ENCODE results near the gene SLC12A9. TPM values are rescaled to one million over a fixed set of nuclear protein-coding genes. Genes with fewer than 3 reads are reported as not detected.

Gene SLC12A9
- total and polyA plus RNA-seq, 4 donors = 28.5 to 52.6 (median 39.2) TPM

GRCh38 chr7:100817097-100817496 is 35.4 kb upstream of the SLC12A9 start:
- Histone ChIP-seq H3K9ac (ENCODE audit: insufficient read depth in 1 of 2, low read length in 2 of 2) (no peak overlapping the region), H3K27ac (ENCODE audit: low read depth in 1 of 2, low read length in 1 of 2) (no peak overlapping the region), H3K4me3 (no peak overlapping the region), H3K36me3 (ENCODE audit: control insufficient read depth in 4 of 4, insufficient read depth in 4 of 4, low read length in 4 of 4) (peaks cover 21 to 63% (median 37%) of the 10 kb centered on the region in 4 donors), H3K4me1 (ENCODE audit: control insufficient read depth in 5 of 5, insufficient read depth in 5 of 5, low read length in 5 of 5) (no peaks in the 10 kb centered on the region), H3K9me3 (ENCODE audit: control insufficient read depth in 4 of 4, insufficient read depth in 3 of 4, low read length in 3 of 4) (no peaks in the 10 kb centered on the region), H3K27me3 (ENCODE audit: control insufficient read depth in 3 of 3, insufficient read depth in 3 of 3, low read length in 2 of 3) (no peaks in the 10 kb centered on the region)
- ATAC-seq (ENCODE audit: insufficient read depth, low FRiP score) (no peak), DNase-seq (no peak)
- WGBS, 2 donors = 80 to 91% methylated on average over 19 of the region's 19 CpGs
- TF ChIP-seq CTCF (IDR thresholded peaks at IDR 0.05; ENCODE audit: control extremely low read depth, extremely low read depth) = no peak

- Histone ChIP-seq H3K4me1 (ENCODE audit: control insufficient read depth in 5 of 5, insufficient read depth in 5 of 5, low read length in 5 of 5) (no peaks in the 10 kb centered on the region), H3K36me3 (ENCODE audit: control insufficient read depth in 4 of 4, insufficient read depth in 4 of 4, low read length in 4 of 4) (peaks cover 10 to 61% (median 37%) of the 10 kb centered on the region in 4 donors), H3K27me3 (ENCODE audit: control insufficient read depth in 3 of 3, insufficient read depth in 3 of 3, low read length in 2 of 3) (no peaks in the 10 kb centered on the region), H3K9ac (ENCODE audit: insufficient read depth in 1 of 2, low read length in 2 of 2) (no peak overlapping the region), H3K4me3 (no peak overlapping the region), H3K9me3 (ENCODE audit: control insufficient read depth in 4 of 4, insufficient read depth in 3 of 4, low read length in 3 of 4) (no peaks in the 10 kb centered on the region), H3K27ac (ENCODE audit: low read depth in 1 of 2, low read length in 1 of 2) (no peak overlapping the region)
- ATAC-seq (ENCODE audit: insufficient read depth, low FRiP score) (no peak), DNase-seq (no peak)
- WGBS, 2 donors = 92 to 94% methylated on average over 9 of the region's 9 CpGs
- TF ChIP-seq CTCF (IDR thresholded peaks at IDR 0.05; ENCODE audit: control extremely low read depth, extremely low read depth) = no peak
Observed at GRCh38 chr7:100818366-100818765, 34.1 kb upstream of the SLC12A9 start.

- H3K27ac ChIP-seq (ENCODE audit: low read depth in 1 of 2, low read length in 1 of 2) = no peak overlapping the region
- H3K4me1 ChIP-seq (ENCODE audit: control insufficient read depth in 5 of 5, insufficient read depth in 5 of 5, low read length in 5 of 5) = no peaks in the 10 kb centered on the region
- WGBS, 2 donors = 82 to 87% methylated on average over 6 of the region's 6 CpGs
- TF ChIP-seq CTCF (IDR thresholded peaks at IDR 0.05; ENCODE audit: control extremely low read depth, extremely low read depth) = no peak
- H3K4me3 ChIP-seq = no peak overlapping the region
- H3K36me3 ChIP-seq (ENCODE audit: control insufficient read depth in 4 of 4, insufficient read depth in 4 of 4, low read length in 4 of 4) = peaks cover 9 to 59% (median 37%) of the 10 kb centered on the region in 4 donors
- no peak overlapping the region for H3K9ac ChIP-seq (ENCODE audit: insufficient read depth in 1 of 2, low read length in 2 of 2)
- ATAC-seq (ENCODE audit: insufficient read depth, low FRiP score) (no peak), DNase-seq (no peak)
- H3K27me3 ChIP-seq (ENCODE audit: control insufficient read depth in 3 of 3, insufficient read depth in 3 of 3, low read length in 2 of 3) = no peaks in the 10 kb centered on the region
- no peaks in the 10 kb centered on the region for H3K9me3 ChIP-seq (ENCODE audit: control insufficient read depth in 4 of 4, insufficient read depth in 3 of 4, low read length in 3 of 4)
Observed at GRCh38 chr7:100818825-100819224, 33.7 kb upstream of the SLC12A9 start.

GRCh38 chr7:100819586-100819985 is 32.9 kb upstream of the SLC12A9 start:
- Histone ChIP-seq H3K9ac (ENCODE audit: insufficient read depth in 1 of 2, low read length in 2 of 2) (no peak overlapping the region), H3K27me3 (ENCODE audit: control insufficient read depth in 3 of 3, insufficient read depth in 3 of 3, low read length in 2 of 3) (no peaks in the 10 kb centered on the region), H3K4me1 (ENCODE audit: control insufficient read depth in 5 of 5, insufficient read depth in 5 of 5, low read length in 5 of 5) (peaks cover 0 to 5% (median 2%) of the 10 kb centered on the region in 5 donors), H3K27ac (ENCODE audit: low read depth in 1 of 2, low read length in 1 of 2) (no peak overlapping the region), H3K36me3 (ENCODE audit: control insufficient read depth in 4 of 4, insufficient read depth in 4 of 4, low read length in 4 of 4) (peaks cover 9 to 57% (median 34%) of the 10 kb centered on the region in 4 donors), H3K9me3 (ENCODE audit: control insufficient read depth in 4 of 4, insufficient read depth in 3 of 4, low read length in 3 of 4) (no peaks in the 10 kb centered on the region), H3K4me3 (no peak overlapping the region)
- 95 to 98% methylated on average over 21 to 23 of the region's 23 CpGs for WGBS, 2 donors
- DNase-seq (no peak), ATAC-seq (ENCODE audit: insufficient read depth, low FRiP score) (no peak)
- no peak for TF ChIP-seq CTCF (IDR thresholded peaks at IDR 0.05; ENCODE audit: control extremely low read depth, extremely low read depth)
